ENCODE data around the gene MLLT3. TPM values are rescaled to one million over a fixed set of nuclear protein-coding genes. Genes with fewer than 3 reads are reported as not detected.
A peak's percentile ranks its signal among the peaks of the same experiment; 100 is the strongest.

Gene MLLT3
- total RNA-seq, 2 experiments from 2014 or later: 112 TPM

DNA sequence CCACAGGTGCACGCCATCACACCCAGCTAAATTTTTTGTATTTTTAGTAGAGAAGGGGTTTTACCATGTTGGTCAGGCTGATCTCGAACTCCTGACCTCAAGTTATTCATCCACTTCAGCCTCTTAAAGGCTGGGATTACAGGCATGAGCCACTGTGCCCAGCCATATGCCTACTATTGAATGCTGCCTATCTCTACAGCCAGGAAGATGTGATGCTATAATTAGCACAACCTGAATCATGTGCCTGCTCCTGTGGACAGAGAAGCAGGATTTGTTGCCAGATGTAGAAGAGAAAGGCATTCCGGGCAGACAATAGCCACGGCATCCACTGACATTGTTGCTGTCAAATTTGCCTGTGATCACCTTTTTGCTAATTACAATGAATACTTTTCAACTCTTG lies 24.4 kb upstream of the MLLT3 start:
- H3K4me3 Mint-ChIP-seq: no peak overlapping the region
- H3K27ac Mint-ChIP-seq: no peak overlapping the region
- ATAC-seq (ENCODE audit: low read depth) (no peak), DNase-seq (no peak)
- H3K27me3 Mint-ChIP-seq: peaks cover 17% of the 10 kb centered on the region
- no peaks in the 10 kb centered on the region for H3K9me3 Mint-ChIP-seq
- POLR2A ChIA-PET: no interaction called here
- H3K36me3 Mint-ChIP-seq: peaks cover 1% of the 10 kb centered on the region
- H3K4me1 Mint-ChIP-seq: peaks cover 6% of the 10 kb centered on the region

DNA sequence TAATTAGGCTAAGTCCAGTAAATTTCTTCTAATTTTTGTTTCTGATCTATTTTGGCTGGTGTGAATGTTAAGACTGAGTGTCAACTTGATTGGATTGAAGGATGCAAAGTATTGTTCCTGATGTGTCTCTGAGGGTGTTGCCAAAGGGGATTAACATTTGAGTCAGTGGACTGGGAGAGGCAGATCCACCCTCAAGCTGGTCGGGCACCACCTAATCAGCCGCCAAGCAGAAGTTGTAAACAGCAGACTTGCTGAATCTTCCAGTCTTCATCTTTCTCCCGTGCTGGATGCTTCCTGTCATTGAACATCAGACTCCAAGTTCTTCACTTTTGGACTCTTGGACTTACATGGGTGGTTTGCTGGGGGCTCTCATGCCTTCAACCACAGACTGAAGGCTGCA lies 21.4 kb upstream of the MLLT3 start:
- no peak for ATAC-seq (ENCODE audit: low read depth)
- POLR2A ChIA-PET: no interaction called here
- Mint-ChIP-seq H3K4me3 (no peak overlapping the region), H3K27me3 (peaks cover 13% of the 10 kb centered on the region), H3K36me3 (peaks cover 5% of the 10 kb centered on the region), H3K4me1 (peaks cover 16% of the 10 kb centered on the region), H3K9me3 (no peaks in the 10 kb centered on the region), H3K27ac (no peak overlapping the region)
- no peak for DNase-seq

DNA sequence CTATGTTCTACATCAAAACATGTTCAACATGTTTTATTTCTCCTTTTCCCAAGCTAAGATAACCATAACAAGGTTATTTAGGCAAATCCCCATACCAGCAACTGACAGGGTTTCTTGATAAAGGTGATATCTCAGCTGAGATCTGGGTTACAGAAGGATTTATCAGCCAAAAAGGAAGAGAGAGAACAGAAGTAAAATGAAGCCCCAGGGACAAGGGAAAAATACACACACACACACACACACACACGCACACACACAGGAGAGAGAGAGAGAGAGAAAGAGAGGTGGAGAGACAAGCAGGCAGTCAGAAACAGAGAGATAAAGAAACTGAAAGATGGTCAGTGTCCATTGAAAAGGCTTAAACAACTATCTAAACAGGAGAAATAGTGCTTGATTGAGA lies 19.7 kb upstream of the MLLT3 start:
- Mint-ChIP-seq H3K4me1 (peaks cover 16% of the 10 kb centered on the region), H3K27ac (peak overlapping the region; percentile 57), H3K36me3 (peaks cover 5% of the 10 kb centered on the region), H3K27me3 (peaks cover 6% of the 10 kb centered on the region), H3K9me3 (no peaks in the 10 kb centered on the region), H3K4me3 (no peak overlapping the region)
- no peak for ATAC-seq (ENCODE audit: low read depth)
- DNase-seq: no peak
- POLR2A ChIA-PET: no interaction called here

DNA sequence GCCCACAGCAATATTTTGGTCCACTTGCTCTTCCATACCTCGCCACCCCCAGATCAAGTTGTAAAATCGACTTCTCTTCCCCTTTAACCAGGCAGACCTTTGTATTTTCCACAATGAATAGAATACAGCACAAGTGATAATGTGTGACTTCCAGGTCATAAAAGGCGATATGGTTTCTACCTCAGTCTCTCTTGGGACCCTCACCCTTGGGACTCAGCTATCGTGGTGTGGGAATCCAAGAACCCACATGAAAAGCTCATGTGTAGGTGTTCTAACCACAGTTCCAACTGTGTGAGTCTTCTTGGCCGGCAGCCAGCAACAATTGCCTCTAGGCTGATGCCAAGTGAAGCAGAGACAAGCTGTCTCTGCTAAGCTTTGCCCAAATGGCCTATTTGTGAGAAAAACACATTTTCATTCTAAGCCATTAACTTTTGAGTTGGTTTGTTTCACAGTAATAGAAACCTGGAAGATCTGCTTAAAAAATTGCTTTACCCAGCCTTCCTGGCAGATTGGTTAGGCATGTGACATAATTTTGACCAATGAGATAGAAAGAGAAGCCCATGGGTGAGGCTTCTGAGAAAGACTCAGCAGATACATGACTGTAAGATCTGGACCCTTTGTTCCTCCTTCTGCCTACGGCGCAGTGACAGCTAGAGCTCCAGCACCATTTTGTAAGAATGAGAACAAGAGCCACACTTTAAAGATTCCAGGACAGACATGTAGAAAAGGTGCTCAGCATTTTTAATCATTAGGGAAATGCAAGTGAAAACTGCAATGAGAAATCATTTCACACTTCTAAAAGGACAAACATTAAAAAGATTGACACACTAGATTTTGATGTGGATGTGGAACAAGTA lies 18.3 kb upstream of the MLLT3 start:
- H3K4me3 Mint-ChIP-seq: peak overlapping the region; percentile 45
- POLR2A ChIA-PET: interaction anchor here (1.0 to 1.1 kb wide), 3 partner anchors 16 to 43 kb away, joined by 3 to 5 read pairs (median 4); partner anchors contain the start of genes FOCAD and MLLT3
- ATAC-seq (ENCODE audit: low read depth) (peak; percentile 99), DNase-seq (peak; percentile 66)
- no peaks in the 10 kb centered on the region for H3K9me3 Mint-ChIP-seq
- H3K27ac Mint-ChIP-seq: peak overlapping the region; percentile 84
- peaks cover 16% of the 10 kb centered on the region for H3K4me1 Mint-ChIP-seq
- peaks cover 2% of the 10 kb centered on the region for H3K27me3 Mint-ChIP-seq
- H3K36me3 Mint-ChIP-seq: peaks cover 5% of the 10 kb centered on the region

DNA sequence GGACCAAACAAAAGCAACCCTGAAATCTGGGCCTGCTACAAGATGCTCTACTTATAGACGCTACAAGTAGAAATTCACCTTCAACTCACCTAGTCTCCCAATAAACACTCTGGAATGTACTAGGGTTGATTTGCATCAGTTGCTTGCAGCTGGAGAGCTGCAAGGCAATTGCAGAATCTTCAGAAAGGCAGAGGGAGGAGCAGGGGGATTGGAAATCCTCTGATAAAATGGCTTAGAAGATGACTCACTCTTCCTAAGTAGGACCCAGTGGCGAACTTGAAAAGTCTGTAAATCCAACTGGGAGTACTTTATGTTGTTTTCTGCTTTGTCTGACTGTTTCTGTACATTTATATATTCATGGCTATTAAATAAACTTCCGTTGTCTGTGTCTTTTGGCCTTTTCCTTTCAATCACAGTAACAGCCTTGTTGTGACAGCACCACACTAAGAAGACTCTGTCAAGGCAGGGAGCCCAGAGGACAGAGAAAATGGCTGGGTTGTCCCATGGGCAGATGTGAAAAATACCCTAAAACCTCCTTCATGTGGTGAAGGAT lies 14.7 kb upstream of the MLLT3 start:
- POLR2A ChIA-PET: interaction anchor here (0.9 kb wide), 1 partner anchor 15 kb away, joined by 4 read pairs; the partner anchor contains the start of gene MLLT3
- H3K27ac Mint-ChIP-seq: no peak overlapping the region

DNA sequence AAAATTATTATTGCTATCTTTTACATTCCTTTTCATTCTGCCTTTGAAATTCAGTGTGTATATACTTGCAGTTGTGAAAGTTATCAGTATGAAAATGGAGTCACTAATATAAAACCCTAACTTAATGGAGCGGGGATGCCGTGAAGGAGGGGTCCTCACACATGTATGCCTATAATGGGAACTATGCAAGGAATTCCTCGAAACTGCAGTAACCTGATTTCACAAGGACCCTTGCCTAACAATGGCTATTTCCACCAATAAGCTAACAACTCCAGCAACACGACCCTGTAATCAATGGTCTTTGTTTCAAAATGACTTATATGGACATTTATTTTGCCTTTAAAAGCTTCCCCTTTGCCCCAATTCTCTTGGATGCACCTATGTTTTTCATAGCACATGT lies 12.6 kb upstream of the MLLT3 start:
- Mint-ChIP-seq H3K27ac (no peak overlapping the region), H3K4me3 (no peak overlapping the region), H3K27me3 (peaks cover 27% of the 10 kb centered on the region), H3K4me1 (peaks cover 1% of the 10 kb centered on the region), H3K9me3 (no peaks in the 10 kb centered on the region), H3K36me3 (no peaks in the 10 kb centered on the region)
- ATAC-seq (ENCODE audit: low read depth): no peak
- no peak for DNase-seq
- POLR2A ChIA-PET: no interaction called here

More for the DNA sequence above, 14.7 kb upstream of the MLLT3 start:
- ATAC-seq (ENCODE audit: low read depth): no peak
- Mint-ChIP-seq H3K4me1 (peaks cover 13% of the 10 kb centered on the region), H3K4me3 (no peak overlapping the region), H3K27me3 (peaks cover 11% of the 10 kb centered on the region), H3K36me3 (peaks cover 3% of the 10 kb centered on the region), H3K9me3 (no peaks in the 10 kb centered on the region)
- no peak for DNase-seq

DNA sequence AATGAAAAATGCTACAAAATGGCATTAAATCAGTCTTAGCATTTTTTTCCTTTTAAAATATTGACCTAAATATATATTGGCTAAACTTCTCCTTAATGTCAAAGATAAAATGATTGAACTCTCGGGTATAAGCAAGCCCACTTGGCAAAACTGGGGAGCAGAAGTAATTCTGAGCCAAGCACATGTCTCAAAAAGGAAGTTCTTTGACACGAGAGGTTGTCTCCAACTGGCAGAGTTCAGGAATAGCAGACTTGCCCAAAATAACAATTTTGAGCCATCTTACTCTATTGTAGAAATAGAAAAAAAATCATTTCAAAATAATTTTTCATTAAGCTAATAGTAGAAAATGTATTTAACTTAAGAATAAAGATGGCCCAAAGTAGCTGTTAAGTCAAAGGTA lies 10.4 kb upstream of the MLLT3 start:
- Mint-ChIP-seq H3K27me3 (peaks cover 32% of the 10 kb centered on the region), H3K4me3 (no peak overlapping the region), H3K4me1 (peaks cover 1% of the 10 kb centered on the region), H3K9me3 (no peaks in the 10 kb centered on the region), H3K27ac (no peak overlapping the region), H3K36me3 (no peaks in the 10 kb centered on the region)
- ATAC-seq (ENCODE audit: low read depth) (no peak), DNase-seq (no peak)
- POLR2A ChIA-PET: no interaction called here

DNA sequence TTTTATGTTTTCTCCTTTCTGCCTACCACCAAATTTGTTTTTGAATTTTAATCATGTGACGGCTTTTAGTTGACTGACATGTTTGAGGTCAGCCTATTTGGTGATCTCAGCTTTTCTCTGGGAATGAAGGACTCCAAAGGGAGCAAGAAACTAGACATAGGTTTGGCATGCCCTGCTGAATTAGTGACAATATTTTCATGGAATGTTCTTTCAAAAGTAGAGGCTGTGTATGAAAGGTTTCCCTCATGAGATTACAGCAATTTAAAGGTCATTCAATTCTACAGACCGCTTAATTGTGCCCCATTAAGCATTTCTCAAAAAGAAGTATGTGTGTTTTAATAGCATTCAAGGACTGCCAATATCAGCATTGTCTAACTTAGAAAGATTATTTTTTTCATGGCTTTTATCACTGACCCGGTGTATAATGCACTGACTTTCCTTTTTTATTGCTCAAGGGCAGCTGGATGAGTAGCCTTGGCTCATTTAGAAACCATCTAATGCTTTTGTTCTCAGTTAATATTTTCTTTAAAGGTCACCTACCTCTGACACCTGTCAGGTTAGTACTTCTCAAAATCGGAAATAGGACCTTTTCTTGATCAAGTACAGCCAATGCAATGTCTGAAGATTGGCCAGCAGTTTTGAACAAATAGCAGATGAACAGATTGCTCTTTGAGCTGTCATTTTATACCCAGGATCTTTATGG lies 8.1 kb upstream of the MLLT3 start:
- ATAC-seq (ENCODE audit: low read depth): no peak
- POLR2A ChIA-PET: no interaction called here
- DNase-seq: no peak
- peaks cover under 1% of the 10 kb centered on the region for H3K4me1 Mint-ChIP-seq
- no peak overlapping the region for H3K4me3 Mint-ChIP-seq
- no peaks in the 10 kb centered on the region for H3K36me3 Mint-ChIP-seq
- H3K27ac Mint-ChIP-seq: no peak overlapping the region
- H3K27me3 Mint-ChIP-seq: peaks cover 29% of the 10 kb centered on the region
- H3K9me3 Mint-ChIP-seq: no peaks in the 10 kb centered on the region

DNA sequence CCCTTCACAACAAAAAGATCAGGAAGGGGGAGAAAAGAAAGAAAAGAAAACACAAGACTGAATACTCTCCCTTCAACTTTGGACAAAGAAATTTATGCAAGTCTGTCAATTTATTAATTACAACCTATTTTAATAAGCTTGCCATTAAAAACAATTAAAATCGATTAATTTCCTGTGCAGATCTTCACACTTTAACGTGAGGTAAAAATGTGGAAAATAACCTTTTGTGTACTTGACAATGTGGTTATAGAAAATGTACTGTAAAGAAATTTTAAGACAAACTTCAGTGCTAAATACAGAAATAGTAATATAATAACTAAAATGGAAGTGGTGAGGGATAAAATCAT lies 2.7 kb upstream of the MLLT3 start:
- Mint-ChIP-seq H3K9me3 (no peaks in the 10 kb centered on the region), H3K27me3 (peaks cover 4% of the 10 kb centered on the region), H3K36me3 (peaks cover 9% of the 10 kb centered on the region), H3K4me1 (peaks cover 12% of the 10 kb centered on the region), H3K27ac (peak overlapping the region; percentile 97), H3K4me3 (peak overlapping the region; percentile 95)
- DNase-seq: no peak
- POLR2A ChIA-PET: interaction anchor here (0.9 to 1.5 kb wide), 3 partner anchors 15 to 319 kb away, joined by 3 to 9 read pairs (median 3); partner anchors contain the start of gene FOCAD
- ATAC-seq (ENCODE audit: low read depth): no peak

DNA sequence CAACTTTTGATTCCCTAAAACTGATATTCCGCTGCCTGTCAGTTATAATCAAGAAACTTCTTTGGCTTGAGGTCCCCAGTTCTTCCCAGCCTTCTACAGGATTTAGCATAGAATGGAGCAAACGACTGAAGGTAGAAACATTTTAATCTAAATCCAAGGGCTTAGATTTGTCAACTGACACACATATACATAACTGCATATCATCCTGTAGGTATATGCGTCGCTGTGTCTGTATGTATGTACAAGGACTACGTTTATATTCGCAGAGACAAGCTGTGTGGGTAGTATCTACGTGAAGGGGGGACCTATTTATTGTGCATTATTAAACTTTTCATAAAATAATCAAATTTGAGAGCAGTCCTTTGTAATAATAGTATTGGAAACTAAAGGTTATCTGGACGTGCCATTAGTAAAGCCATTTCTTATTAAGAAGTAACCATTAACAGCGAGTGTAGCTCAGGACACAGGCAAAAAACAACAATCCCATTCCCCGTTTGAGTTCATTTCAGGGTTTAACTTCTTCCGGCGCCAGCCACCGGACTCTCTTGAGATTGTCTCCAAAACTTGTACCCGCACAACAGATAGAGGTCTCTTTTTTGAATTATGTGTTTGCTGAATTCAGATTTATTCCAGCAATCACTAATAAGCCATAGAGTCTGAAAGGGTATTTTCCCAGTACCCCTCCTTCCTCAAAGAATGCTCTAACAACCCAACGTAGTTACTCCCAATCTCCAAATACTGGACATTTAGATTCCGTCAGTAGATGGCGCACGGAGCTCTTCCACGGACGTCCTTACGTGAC lies 2.1 kb upstream of the MLLT3 start:
- Mint-ChIP-seq H3K27ac (peak overlapping the region; percentile 97), H3K4me1 (peaks cover 17% of the 10 kb centered on the region), H3K9me3 (no peaks in the 10 kb centered on the region), H3K36me3 (peaks cover 15% of the 10 kb centered on the region), H3K27me3 (no peaks in the 10 kb centered on the region), H3K4me3 (peak overlapping the region; percentile 95)
- no peak for ATAC-seq (ENCODE audit: low read depth)
- POLR2A ChIA-PET: interaction anchor here (0.9 to 3.0 kb wide), 4 partner anchors 16 to 320 kb away, joined by 3 to 10 read pairs (median 6); partner anchors contain the start of gene FOCAD
- no peak for DNase-seq

DNA sequence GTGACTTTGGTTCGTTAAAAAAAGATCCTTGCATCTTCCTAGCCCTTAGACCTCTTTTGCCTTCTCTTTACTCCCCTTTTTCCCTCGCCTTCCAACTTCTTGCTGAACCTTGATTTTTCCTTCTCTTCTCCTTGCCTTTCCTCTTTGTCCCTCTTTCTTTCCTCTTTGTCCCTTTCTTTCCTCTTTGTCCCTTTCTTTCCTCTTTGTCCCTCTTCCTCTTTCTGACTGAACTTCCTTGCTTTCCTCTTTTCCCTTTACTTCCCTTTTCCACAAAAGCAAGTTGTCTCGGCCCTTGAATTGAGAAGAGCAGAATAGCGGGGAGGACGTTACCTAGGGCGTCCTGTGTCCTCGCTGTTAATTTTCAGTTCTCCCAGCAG lies 1.4 kb upstream of the MLLT3 start:
- DNase-seq: no peak
- Mint-ChIP-seq H3K36me3 (peaks cover 22% of the 10 kb centered on the region), H3K27ac (peak overlapping the region; percentile 97), H3K4me1 (peaks cover 22% of the 10 kb centered on the region), H3K4me3 (peak overlapping the region; percentile 95), H3K9me3 (no peaks in the 10 kb centered on the region), H3K27me3 (no peaks in the 10 kb centered on the region)
- no peak for ATAC-seq (ENCODE audit: low read depth)
- POLR2A ChIA-PET: interaction anchor here (1.5 to 3.0 kb wide), 3 partner anchors 35 to 317 kb away, joined by 9 to 13 read pairs (median 10); partner anchors contain the start of gene FOCAD

DNA sequence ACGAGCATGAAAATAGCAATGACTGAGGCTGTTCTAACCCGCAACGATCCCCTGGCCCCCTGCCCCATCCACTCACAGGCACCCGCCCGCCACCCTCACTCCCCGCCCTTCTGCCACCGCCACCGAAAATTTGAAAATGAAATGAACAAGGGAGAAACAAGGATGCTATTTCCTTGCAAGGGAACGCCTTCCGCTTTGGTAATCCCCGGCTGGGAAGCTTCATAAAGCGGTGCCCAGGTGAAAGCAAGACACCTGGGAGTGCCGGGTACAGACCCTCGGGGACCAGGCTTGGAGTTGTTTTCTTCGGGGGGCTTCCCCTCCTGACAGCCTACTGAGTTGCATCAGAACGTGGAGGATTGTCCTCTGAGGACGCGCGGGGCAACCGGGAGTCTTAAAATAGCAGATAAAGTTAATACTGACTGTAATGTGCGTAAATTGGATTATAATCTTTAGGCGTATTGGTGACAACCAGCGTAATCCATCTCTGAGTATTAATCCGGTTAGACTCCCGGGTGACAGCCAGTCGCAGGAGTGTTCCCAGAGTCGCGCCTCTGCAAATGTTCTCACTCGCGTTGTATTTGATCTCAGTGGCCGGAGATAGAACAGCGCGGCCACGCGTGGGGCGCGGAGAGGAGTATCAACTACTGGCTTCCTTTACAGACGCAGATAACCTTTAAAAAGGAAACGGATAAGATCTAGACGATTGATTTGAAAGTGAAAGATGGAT lies 885 bp upstream of the MLLT3 start:
- POLR2A ChIA-PET: interaction anchor here (0.6 to 3.0 kb wide), 47 partner anchors 13 to 696 kb away, joined by 3 to 39 read pairs (median 5); partner anchors contain the start of gene FOCAD

More for the DNA sequence above, 885 bp upstream of the MLLT3 start:
- Mint-ChIP-seq H3K27ac (peak overlapping the region; percentile 97), H3K27me3 (no peaks in the 10 kb centered on the region), H3K36me3 (peaks cover 26% of the 10 kb centered on the region), H3K4me1 (peaks cover 27% of the 10 kb centered on the region), H3K9me3 (no peaks in the 10 kb centered on the region), H3K4me3 (peak overlapping the region; percentile 95)
- ATAC-seq (ENCODE audit: low read depth): peak; percentile 35
- peak; percentile 74 for DNase-seq

All from activated naive CD8-positive, alpha-beta T cell treated with anti-CD3 and anti-CD28 coated beads, Interleukin-2, amount 10 ng/mL, durations not matched to agents 7 days and 5 days (primary cell).